ENCODE results near the gene TESK1.
"Not testable (repeated sequence)": the region's sequence is repeated elsewhere in the genome, so short reads cannot be mapped to it uniquely, and the experiment has no call there.

The TESK1 gene

GRCh38 chr9:35645736-35646135 lies 40.7 kb downstream of the TESK1 start:
- not testable (repeated sequence) for DNase-seq (ENCODE audit: low read depth, low spot score)

- peak; percentile 73 for DNase-seq (ENCODE audit: low read depth, low spot score)
Observed at GRCh38 chr9:35646153-35646532, 41.1 kb downstream of the TESK1 start.

- DNase-seq (ENCODE audit: low read depth, low spot score) = peak; percentile 95
Observed at GRCh38 chr9:35646533-35647265, 41.6 kb downstream of the TESK1 start.

GRCh38 chr9:35649431-35650340 lies 44.6 kb downstream of the TESK1 start:
- DNase-seq (ENCODE audit: low read depth, low spot score) = no peak

GRCh38 chr9:35650341-35651158 lies 45.5 kb downstream of the TESK1 start, which contains the start of gene SIT1:
TSS of gene SIT1 (minus strand) at chr9:35650931. CDS start at chr9:35650853, 78 bp downstream.
- no peak for DNase-seq (ENCODE audit: low read depth, low spot score)

GRCh38 chr9:35651956-35652828 lies 47.1 kb downstream of the TESK1 start:
- DNase-seq (ENCODE audit: low read depth, low spot score) = no peak

- no peak for DNase-seq (ENCODE audit: low read depth, low spot score)
Observed at GRCh38 chr9:35652829-35653209, 47.8 kb downstream of the TESK1 start.

- no peak for DNase-seq (ENCODE audit: low read depth, low spot score)
Observed at GRCh38 chr9:35653611-35654010, 48.5 kb downstream of the TESK1 start.

- no peak for DNase-seq (ENCODE audit: low read depth, low spot score)
Observed at GRCh38 chr9:35656348-35656747, 51.3 kb downstream of the TESK1 start.

GRCh38 chr9:35656831-35657545 lies 51.9 kb downstream of the TESK1 start:
- no peak for DNase-seq (ENCODE audit: low read depth, low spot score)

- DNase-seq (ENCODE audit: low read depth, low spot score) = peak; percentile 99
Observed at GRCh38 chr9:35657546-35658136, 52.6 kb downstream of the TESK1 start, which contains the start of gene RMRP. TSS of gene RMRP (minus strand) at chr9:35658019.

GRCh38 chr9:35658137-35658967 lies 53.3 kb downstream of the TESK1 start, which contains the start of gene CCDC107:
TSS of gene CCDC107 (plus strand) at chr9:35658292. CDS start at chr9:35658380, 88 bp downstream.
- peak; percentile 93 for DNase-seq (ENCODE audit: low read depth, low spot score)

GRCh38 chr9:35658968-35659220 lies 53.8 kb downstream of the TESK1 start:
- no peak for DNase-seq (ENCODE audit: low read depth, low spot score)

GRCh38 chr9:35659340-35659739 lies 54.3 kb downstream of the TESK1 start:
- DNase-seq (ENCODE audit: low read depth, low spot score) = no peak
